DMS114 treated with DMSO at 0.1 percent for 48 hours (cell line): ENCODE measurements around the gene RTTN.

ENCODE experiments used
- DNase-seq: peaks from one replicate; lab custom pipeline; 2025; ENCODE audit not compliant: unreplicated experiment; lab: John Stamatoyannopoulos, UW

The RTTN gene

GRCh38 chr18:70085641-70086040 lies 119.8 kb downstream of the RTTN start:
- no peak for DNase-seq

- DNase-seq: no peak
Observed at GRCh38 chr18:70082430-70082829, 123.1 kb downstream of the RTTN start.

- no peak for DNase-seq
Observed at GRCh38 chr18:70078106-70078505, 127.4 kb downstream of the RTTN start.

GRCh38 chr18:70075906-70076305 lies 129.6 kb downstream of the RTTN start:
- DNase-seq: no peak

GRCh38 chr18:70074116-70074515 lies 131.4 kb downstream of the RTTN start:
- no peak for DNase-seq

- no peak for DNase-seq
Observed at GRCh38 chr18:70073432-70073831, 132.1 kb downstream of the RTTN start.

- no peak for DNase-seq
Observed at GRCh38 chr18:70072678-70073077, 132.8 kb downstream of the RTTN start.

GRCh38 chr18:70069965-70070364 lies 135.5 kb downstream of the RTTN start:
- no peak for DNase-seq

- no peak for DNase-seq
Observed at GRCh38 chr18:70069382-70069781, 136.1 kb downstream of the RTTN start.

GRCh38 chr18:70068981-70069380 lies 136.5 kb downstream of the RTTN start:
- no peak for DNase-seq

GRCh38 chr18:70059684-70060083 lies 145.8 kb downstream of the RTTN start:
- no peak for DNase-seq

- no peak for DNase-seq
Observed at GRCh38 chr18:70058916-70059315, 146.6 kb downstream of the RTTN start.

GRCh38 chr18:70047931-70048603 lies 157.4 kb downstream of the RTTN start:
- DNase-seq: no peak

GRCh38 chr18:70046796-70047195 lies 158.7 kb downstream of the RTTN start:
- DNase-seq: no peak

- DNase-seq: no peak
Observed at GRCh38 chr18:70046207-70046606, 159.3 kb downstream of the RTTN start.

GRCh38 chr18:70044632-70045031 lies 160.9 kb downstream of the RTTN start:
- DNase-seq: no peak

GRCh38 chr18:70041459-70042050 lies 163.9 kb downstream of the RTTN start:
- DNase-seq: no peak

- DNase-seq: no peak
Observed at GRCh38 chr18:70039186-70039585, 166.3 kb downstream of the RTTN start.

GRCh38 chr18:70037431-70038061 lies 167.9 kb downstream of the RTTN start:
- no peak for DNase-seq

GRCh38 chr18:70036771-70037347 lies 168.6 kb downstream of the RTTN start:
- no peak for DNase-seq

GRCh38 chr18:70036168-70036567 lies 169.3 kb downstream of the RTTN start:
- DNase-seq: no peak

GRCh38 chr18:70031221-70031620 lies 174.3 kb downstream of the RTTN start:
- no peak for DNase-seq
